Psoas muscle (tissue), 8 donors: ENCODE results near the gene ZCCHC9. TPM values are rescaled to one million over a fixed set of nuclear protein-coding genes. Genes with fewer than 3 reads are reported as not detected.

Experiments
- ATAC-seq, 4 donors: fragments of 200-7000 bp; cut with Tn5 transposase; one replicate each; pipeline ENCODE4 v1.9.1; 2020; ENCODE audit warnings: moderate library complexity in 3 of 4, mild to moderate bottlenecking in 2 of 4
- DNase-seq, 2 donors: peaks; one replicate each; pipeline ENCODE4 v3.0.0-alpha.2; 2020
- H3K27ac ChIP-seq: fragments of 200-600 bp; one replicate; pipeline ENCODE4 v1.8.0; 2022
- H3K27me3 ChIP-seq, 3 donors: fragments of 200-600 bp in 1 of 3; one replicate each; pipeline versions ENCODE4 v1.6.1 to v1.8.0; 2013 to 2022; ENCODE audit warnings: low read length in 2 of 3, mild to moderate bottlenecking in 2 of 3, moderate library complexity in 1 of 3; ENCODE audit not compliant: insufficient read depth in 3 of 3
- H3K36me3 ChIP-seq, 2 donors: fragments of 200-600 bp in 1 of 2; one replicate each; pipeline versions ENCODE4 v1.6.1 to v1.8.0; 2013 to 2022; ENCODE audit warnings: low read depth in 1 of 2, mild to moderate bottlenecking in 1 of 2, moderate library complexity in 1 of 2; ENCODE audit not compliant: insufficient read depth in 1 of 2
- H3K4me1 ChIP-seq: fragments of 200-600 bp; one replicate; pipeline ENCODE4 v1.8.0; 2022
- H3K4me3 ChIP-seq: fragments of 200-600 bp; one replicate; pipeline ENCODE4 v1.8.0; 2022; ENCODE audit warnings: mild to moderate bottlenecking
- H3K9me3 ChIP-seq: fragments of 200-600 bp; one replicate; pipeline ENCODE4 v1.8.0; 2022
- WGBS, 3 donors: extraction: QIAGEN DNeasy Blood & Tissue Kit; methylation state at CpG; one replicate each; pipeline versions ENCODE4 v1.1.6 to v1.1.7; 2013; 5-methylcytosine and 5-hydroxymethylcytosine counted together
- intact Hi-C, 2 donors: fragments of 100-400 bp; cut with DNase I; formaldehyde crosslinking; loops; one replicate each; pipeline versions ENCODE4 v1.11.0 to v1.14.2; 2022
- polyA plus RNA-seq, 3 donors: library from polyadenylated mRNA; stranded (reverse); fragments of 200-250 nt; gene quantifications; one replicate each; pipeline ENCODE4 v1.2.3, GENCODE V29; 2013
- total RNA-seq, 4 donors: library from RNA; stranded (reverse); fragmentation: NEBNext Ultra II Directional in 2 of 4; extraction: Animal tissue kit (Norgen Biotek cat#: 25700) in 2 of 4; gene quantifications; one replicate each; pipeline versions ENCODE4 v1.2.1 to v1.2.4, GENCODE V29; 2021 to 2023
- TF ChIP-seq, protein P1 (sequence below): fragments of 200-600 bp; IDR thresholded peaks from one replicate; pipeline ENCODE4 v1.8.0; 2022; ENCODE audit warnings: antibody characterized with exemption
- donor health status: healthy with polysubstance abuse.
- donor health status: DM: no; HTN: no; CAD: no; lungs with moderate emphysema.
- donor health status: Bipolar disorder and iron deficiency.
- donor health status: healthy.
- donor health status: DM: yes; HTN: yes; CAD: no.
- donor health status: DM: no; HTN: no; CAD: no.
- donor health status: DM: no; HTN: no; CAD: no.
- donor health status: DM: yes; HTN: yes; CAD: no.

ZCCHC9 gene
- total and polyA plus RNA-seq, 7 donors = 9.6 to 45.1 (median 26.2) TPM

- no peaks in the 10 kb centered on the region for H3K9me3 ChIP-seq
- DNase-seq = no peak
- intact Hi-C loops = no loop called here
- no peaks in the 10 kb centered on the region for H3K27me3 ChIP-seq
- H3K36me3 ChIP-seq = peaks cover 0 to 37% of the 10 kb centered on the region in 2 donors
- no peaks in the 10 kb centered on the region for H3K4me1 ChIP-seq
- TF ChIP-seq, protein P1, sequence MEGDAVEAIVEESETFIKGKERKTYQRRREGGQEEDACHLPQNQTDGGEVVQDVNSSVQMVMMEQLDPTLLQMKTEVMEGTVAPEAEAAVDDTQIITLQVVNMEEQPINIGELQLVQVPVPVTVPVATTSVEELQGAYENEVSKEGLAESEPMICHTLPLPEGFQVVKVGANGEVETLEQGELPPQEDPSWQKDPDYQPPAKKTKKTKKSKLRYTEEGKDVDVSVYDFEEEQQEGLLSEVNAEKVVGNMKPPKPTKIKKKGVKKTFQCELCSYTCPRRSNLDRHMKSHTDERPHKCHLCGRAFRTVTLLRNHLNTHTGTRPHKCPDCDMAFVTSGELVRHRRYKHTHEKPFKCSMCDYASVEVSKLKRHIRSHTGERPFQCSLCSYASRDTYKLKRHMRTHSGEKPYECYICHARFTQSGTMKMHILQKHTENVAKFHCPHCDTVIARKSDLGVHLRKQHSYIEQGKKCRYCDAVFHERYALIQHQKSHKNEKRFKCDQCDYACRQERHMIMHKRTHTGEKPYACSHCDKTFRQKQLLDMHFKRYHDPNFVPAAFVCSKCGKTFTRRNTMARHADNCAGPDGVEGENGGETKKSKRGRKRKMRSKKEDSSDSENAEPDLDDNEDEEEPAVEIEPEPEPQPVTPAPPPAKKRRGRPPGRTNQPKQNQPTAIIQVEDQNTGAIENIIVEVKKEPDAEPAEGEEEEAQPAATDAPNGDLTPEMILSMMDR = no peak
- no peak for ATAC-seq
- no peak overlapping the region for H3K4me3 ChIP-seq
- H3K27ac ChIP-seq = no peak overlapping the region
- WGBS, 3 donors = 86 to 90% (median 86%) methylated on average over 2 of the region's 2 CpGs
Observed at GRCh38 chr5:81316571-81316970, 15.2 kb downstream of the ZCCHC9 start.

DNA sequence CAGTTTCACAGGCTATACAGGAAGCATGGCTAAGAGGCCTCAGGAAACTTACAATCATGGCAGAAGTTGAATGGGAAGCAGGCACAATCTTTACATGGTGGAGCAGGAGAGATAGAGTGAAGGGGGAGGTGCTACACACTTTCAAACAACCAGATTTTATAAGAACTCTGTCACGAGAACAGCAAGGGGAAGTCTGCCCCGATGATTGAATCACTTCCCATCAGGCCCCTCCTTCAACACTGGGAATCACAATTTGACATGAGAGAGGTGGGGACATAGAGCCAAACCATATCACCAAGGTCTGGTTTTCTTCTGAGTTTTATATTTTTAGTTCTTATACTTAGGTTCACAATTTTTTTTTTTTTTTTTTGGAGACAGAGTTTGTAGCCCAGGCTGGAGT, 16.1 kb downstream of the ZCCHC9 start:
- TF ChIP-seq, protein P1 = no peak
- Histone ChIP-seq H3K4me3 (no peak overlapping the region), H3K36me3 (peaks cover 0 to 27% of the 10 kb centered on the region in 2 donors), H3K27me3 (no peaks in the 10 kb centered on the region), H3K4me1 (no peaks in the 10 kb centered on the region), H3K9me3 (no peaks in the 10 kb centered on the region), H3K27ac (no peak overlapping the region)
- WGBS, 3 donors = 57 to 71% (median 58%) methylated on average over 2 of the region's 2 CpGs
- DNase-seq (no peak), ATAC-seq (no peak)
- intact Hi-C loops = no loop called here

GRCh38 chr5:81326554-81326953, 25.2 kb downstream of the ZCCHC9 start:
- no peaks in the 10 kb centered on the region for H3K9me3 ChIP-seq
- DNase-seq (no peak), ATAC-seq (no peak)
- WGBS, 3 donors = 96 to 100% (median 97%) methylated on average over 2 of the region's 2 CpGs
- H3K27ac ChIP-seq = no peak overlapping the region
- TF ChIP-seq, protein P1 = no peak
- no peak overlapping the region for H3K4me3 ChIP-seq
- H3K4me1 ChIP-seq = no peaks in the 10 kb centered on the region
- intact Hi-C loops = no loop called here
- H3K36me3 ChIP-seq = no peaks in the 10 kb centered on the region
- no peaks in the 10 kb centered on the region for H3K27me3 ChIP-seq

DNA sequence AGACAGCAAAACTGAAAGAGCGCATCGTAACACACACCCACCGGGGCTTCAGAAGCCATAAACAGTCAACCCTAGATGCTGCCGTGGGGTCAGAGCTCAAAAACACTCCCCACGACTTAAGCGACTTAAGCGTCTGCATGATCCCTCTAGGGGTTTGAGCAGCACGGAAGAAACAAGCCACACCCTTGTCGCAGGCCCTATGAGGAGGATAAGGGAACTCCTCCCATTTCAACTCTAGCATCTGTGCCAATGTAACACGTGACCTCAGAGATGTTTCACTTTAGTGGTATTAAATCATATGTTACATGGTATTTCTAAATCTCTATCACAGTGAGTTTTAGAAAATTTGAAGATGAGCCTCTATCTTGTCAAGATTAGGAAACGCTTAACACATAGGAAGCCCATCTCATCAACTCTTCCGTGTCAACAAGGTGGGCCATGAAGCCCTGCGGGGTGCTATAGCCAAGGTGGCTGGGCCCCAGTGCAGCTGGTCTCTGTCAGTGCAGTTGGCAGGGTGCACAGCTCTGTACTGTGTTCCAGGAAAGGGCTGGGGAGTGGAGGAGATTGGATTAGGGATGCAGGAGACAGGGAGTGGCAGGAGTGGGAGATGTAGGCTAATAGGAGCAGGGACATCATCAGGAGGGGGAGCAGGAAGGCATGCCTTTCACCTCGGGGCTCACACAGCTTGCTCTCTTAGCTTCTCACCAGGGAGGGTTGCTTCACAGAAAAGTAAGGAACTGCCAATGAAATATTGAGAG, 33.1 kb downstream of the ZCCHC9 start:
- Histone ChIP-seq H3K27ac (no peak overlapping the region), H3K4me3 (no peak overlapping the region), H3K4me1 (no peaks in the 10 kb centered on the region), H3K9me3 (no peaks in the 10 kb centered on the region), H3K36me3 (no peaks in the 10 kb centered on the region), H3K27me3 (no peaks in the 10 kb centered on the region)
- TF ChIP-seq, protein P1 = no peak
- WGBS, 3 donors = 46 to 51% (median 50%) methylated on average over 14 of the region's 14 CpGs
- no peak for ATAC-seq
- intact Hi-C loops = no loop called here
- no peak for DNase-seq

- intact Hi-C loops = no loop called here
- WGBS, 3 donors = 79 to 80% (median 80%) methylated on average over 2 of the region's 2 CpGs
Observed at GRCh38 chr5:81335946-81336345, 34.6 kb downstream of the ZCCHC9 start.

More at GRCh38 chr5:81335946-81336345, 34.6 kb downstream of the ZCCHC9 start:
- no peak for ATAC-seq
- no peaks in the 10 kb centered on the region for H3K36me3 ChIP-seq
- DNase-seq = no peak
- no peaks in the 10 kb centered on the region for H3K4me1 ChIP-seq
- TF ChIP-seq, protein P1 = no peak
- no peaks in the 10 kb centered on the region for H3K27me3 ChIP-seq
- no peaks in the 10 kb centered on the region for H3K9me3 ChIP-seq
- H3K4me3 ChIP-seq = no peak overlapping the region
- H3K27ac ChIP-seq = no peak overlapping the region
